ENCODE results near the gene DAZL.

The DAZL gene

DNA sequence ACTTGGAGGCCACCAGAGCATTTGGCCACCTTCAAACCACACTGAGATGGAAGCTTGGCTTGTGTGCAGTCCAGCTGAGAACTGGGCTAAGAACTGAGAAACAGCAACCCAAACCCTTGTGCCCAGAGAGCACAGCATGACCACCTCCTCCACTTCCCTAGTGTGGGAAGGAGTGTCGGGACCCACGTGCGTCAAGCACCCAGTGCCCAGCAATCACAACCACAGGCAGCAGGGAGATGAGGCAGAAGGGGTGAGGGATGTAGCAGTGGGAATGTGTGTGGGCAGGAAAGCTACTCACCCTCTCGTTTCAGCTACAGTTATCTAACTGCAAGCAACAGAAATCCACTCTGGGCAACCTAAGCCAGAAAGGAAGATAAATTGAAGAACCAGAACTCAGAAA lies 66.7 kb downstream of the DAZL start:
- Histone ChIP-seq H3K4me1 (ENCODE audit: control insufficient read depth, insufficient read depth, low read length) (peaks cover 14% of the 10 kb centered on the region), H3K27ac (ENCODE audit: extremely low read depth, low read depth, low read length) (no peak overlapping the region), H3K9me3 (ENCODE audit: control insufficient read depth, insufficient read depth, low read depth, low read length) (no peaks in the 10 kb centered on the region), H3K4me3 (ENCODE audit: low read depth, low read length) (no peak overlapping the region), H3K36me3 (ENCODE audit: control insufficient read depth in 2 of 2, insufficient read depth in 1 of 2, low read length in 2 of 2) (no peaks in the 10 kb centered on the region)
- ChIA-PET POLR2A (no interaction called here), CTCF (interaction anchor here (0.6 to 1.2 kb wide), 2 partner anchors 12 to 310 kb away, joined by 3 to 4 read pairs; no protein-coding TSS in a partner anchor)
- TF ChIP-seq, protein P1, sequence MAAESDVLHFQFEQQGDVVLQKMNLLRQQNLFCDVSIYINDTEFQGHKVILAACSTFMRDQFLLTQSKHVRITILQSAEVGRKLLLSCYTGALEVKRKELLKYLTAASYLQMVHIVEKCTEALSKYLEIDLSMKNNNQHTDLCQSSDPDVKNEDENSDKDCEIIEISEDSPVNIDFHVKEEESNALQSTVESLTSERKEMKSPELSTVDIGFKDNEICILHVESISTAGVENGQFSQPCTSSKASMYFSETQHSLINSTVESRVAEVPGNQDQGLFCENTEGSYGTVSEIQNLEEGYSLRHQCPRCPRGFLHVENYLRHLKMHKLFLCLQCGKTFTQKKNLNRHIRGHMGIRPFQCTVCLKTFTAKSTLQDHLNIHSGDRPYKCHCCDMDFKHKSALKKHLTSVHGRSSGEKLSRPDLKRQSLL (tag by site-specific recombination; IDR thresholded peaks at IDR 0.05) = no peak
- TF ChIP-seq EGR2 (tag by site-specific recombination; IDR thresholded peaks at IDR 0.05; ENCODE audit: low read depth) (peak; percentile 68), ZFHX2 (tag by site-specific recombination; conservative IDR thresholded peaks at IDR 0.05) (peak; percentile 73)

DNA sequence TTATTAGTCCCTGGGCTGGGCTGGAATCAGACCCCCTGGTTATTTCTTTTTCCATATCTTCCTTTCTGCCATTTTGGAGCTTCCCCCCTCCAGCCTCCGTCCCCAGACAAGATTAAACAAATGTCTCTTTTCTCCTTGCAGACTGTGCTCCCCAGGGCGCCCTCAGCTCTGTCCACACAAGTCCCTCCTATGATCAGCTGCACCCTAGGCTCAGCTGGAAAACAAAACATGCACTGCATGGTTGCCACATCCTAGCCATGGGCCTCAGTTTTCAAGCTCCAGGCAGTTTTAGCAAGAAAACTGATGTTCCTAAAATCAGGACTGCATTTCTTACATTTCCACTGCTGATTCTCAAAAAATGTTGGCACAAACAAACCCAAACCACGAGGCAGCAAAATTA lies 68.2 kb downstream of the DAZL start:
- POLR2A ChIA-PET = no interaction called here
- CTCF ChIA-PET = interaction anchor here (0.6 to 2.5 kb wide), 2 partner anchors 11 to 247 kb away, joined by 3 to 8 read pairs; no protein-coding TSS in a partner anchor
- no peaks in the 10 kb centered on the region for H3K36me3 ChIP-seq (ENCODE audit: control insufficient read depth in 2 of 2, insufficient read depth in 1 of 2, low read length in 2 of 2)

More for the DNA sequence above, 68.2 kb downstream of the DAZL start:
- TF ChIP-seq ZNF214 (tag by site-specific recombination; IDR thresholded peaks at IDR 0.05; ENCODE audit: borderline replicate concordance) = no peak
- no peak for TF ChIP-seq MEIS1 (CRISPR knock-in tag; IDR thresholded peaks at IDR 0.05; ENCODE audit: borderline replicate concordance)
- peak; percentile 82 for TF ChIP-seq ZIC2 (tag by site-specific recombination; IDR thresholded peaks at IDR 0.05)
- Histone ChIP-seq H3K9me3 (ENCODE audit: control insufficient read depth, insufficient read depth, low read depth, low read length) (no peaks in the 10 kb centered on the region), H3K4me3 (ENCODE audit: low read depth, low read length) (no peak overlapping the region), H3K27ac (ENCODE audit: extremely low read depth, low read depth, low read length) (no peak overlapping the region), H3K4me1 (ENCODE audit: control insufficient read depth, insufficient read depth, low read length) (peaks cover 16% of the 10 kb centered on the region)

Measured in HEK293 (cell line).